Measurements from ENCODE around the gene SNX13. TPM values are rescaled to one million over a fixed set of nuclear protein-coding genes. Genes with fewer than 3 reads are reported as not detected.

Gene SNX13
- total RNA-seq, 6 experiments from 2014 or later: 17.1 to 22.5 (median 21.0) TPM

- Histone ChIP-seq H3K27ac (no peak overlapping the region), H3K27me3 (no peaks in the 10 kb centered on the region), H3K4me1 (no peaks in the 10 kb centered on the region), H3K4me3 (no peak overlapping the region), H3K36me3 (no peaks in the 10 kb centered on the region), H3K9me3 (no peaks in the 10 kb centered on the region)
- intact Hi-C loops (cut with DNase I): no loop called here
- DNase-seq (no peak), ATAC-seq (no peak)
- WGBS (ENCODE audit: insufficient coverage, low coverage, low lambda C conversion rate, missing lambda C conversion rate): 58% methylated on average over 2 of the region's 2 CpGs
- TF ChIP-seq POLR2A (IDR thresholded peaks at IDR 0.05) (no peak), CTCF (IDR thresholded peaks at IDR 0.05) (no peak)
Observed at GRCh38 chr7:17746020-17746530, 194.2 kb downstream of the SNX13 start.

- ATAC-seq (no peak), DNase-seq (no peak)
- Histone ChIP-seq H3K4me1 (no peaks in the 10 kb centered on the region), H3K36me3 (no peaks in the 10 kb centered on the region), H3K27me3 (no peaks in the 10 kb centered on the region), H3K9me3 (no peaks in the 10 kb centered on the region), H3K4me3 (no peak overlapping the region), H3K27ac (no peak overlapping the region)
- TF ChIP-seq CTCF (IDR thresholded peaks at IDR 0.05) (no peak), POLR2A (IDR thresholded peaks at IDR 0.05) (no peak)
- intact Hi-C loops (cut with DNase I): no loop called here
Observed at GRCh38 chr7:17745610-17746009, 194.7 kb downstream of the SNX13 start.

GRCh38 chr7:17743316-17743715, 197.0 kb downstream of the SNX13 start:
- Histone ChIP-seq H3K4me1 (no peaks in the 10 kb centered on the region), H3K27ac (no peak overlapping the region), H3K4me3 (no peak overlapping the region), H3K36me3 (no peaks in the 10 kb centered on the region), H3K9me3 (no peaks in the 10 kb centered on the region), H3K27me3 (no peaks in the 10 kb centered on the region)
- ATAC-seq: no peak
- WGBS (ENCODE audit: insufficient coverage, low coverage, low lambda C conversion rate, missing lambda C conversion rate): 36% methylated on average over 3 of the region's 3 CpGs
- TF ChIP-seq POLR2A (IDR thresholded peaks at IDR 0.05) (no peak), CTCF (IDR thresholded peaks at IDR 0.05) (no peak)
- intact Hi-C loops (cut with DNase I): no loop called here
- no peak for DNase-seq

GRCh38 chr7:17741426-17741825, 198.9 kb downstream of the SNX13 start:
- no peaks in the 10 kb centered on the region for H3K9me3 ChIP-seq
- no peak for ATAC-seq
- no peak overlapping the region for H3K27ac ChIP-seq
- TF ChIP-seq CTCF (IDR thresholded peaks at IDR 0.05): no peak
- TF ChIP-seq POLR2A (IDR thresholded peaks at IDR 0.05): no peak
- H3K4me3 ChIP-seq: no peak overlapping the region
- intact Hi-C loops (cut with DNase I): no loop called here
- H3K36me3 ChIP-seq: no peaks in the 10 kb centered on the region
- no peaks in the 10 kb centered on the region for H3K4me1 ChIP-seq
- no peak for DNase-seq
- no peaks in the 10 kb centered on the region for H3K27me3 ChIP-seq
- WGBS (ENCODE audit: insufficient coverage, low coverage, low lambda C conversion rate, missing lambda C conversion rate): no CpG with 5 or more reads among the region's 2 CpGs

Other genes starting within 250 kb of the SNX13 start
- not detected for gene PRPS1L1, start 87.4 kb upstream of the SNX13 start, total RNA-seq